SK-N-SH treated with all-trans-retinoic acid at 6 μM for 48 hours (cell line): ENCODE measurements around the gene PARL.

ENCODE experiments used
- ATAC-seq: fragments of 200-7000 bp; cut with Tn5 transposase; 3 replicates; pipeline ENCODE4 v1.9.1; 2020; ENCODE audit warnings: mild to moderate bottlenecking, moderate library complexity
- ARNTL ChIP-seq: fragments of 450-650 bp; formaldehyde crosslinking; IDR thresholded peaks from 2 replicates; pipeline ENCODE4 v1.5.0; 2020; ENCODE audit warnings: low read depth, mild to moderate bottlenecking, moderate library complexity, borderline replicate concordance
- BACH2 ChIP-seq: fragments of 250-450 bp; sonication (Bioruptor Pico); IDR thresholded peaks from 2 replicates; pipeline ENCODE4 v1.9.0; 2021; ENCODE audit warnings: mild to moderate bottlenecking, borderline replicate concordance
- CSDC2 ChIP-seq: fragments of 250-450 bp; sonication (Bioruptor Pico); IDR thresholded peaks from 2 replicates; pipeline ENCODE4 v1.5.0; 2020; ENCODE audit warnings: mild to moderate bottlenecking, moderate library complexity
- ESRRG ChIP-seq: fragments of 250-450 bp; sonication (Bioruptor Pico); IDR thresholded peaks from 2 replicates; pipeline ENCODE4 v1.6.1; 2021; ENCODE audit warnings: mild to moderate bottlenecking
- GLIS3 ChIP-seq: fragments of 250-450 bp; sonication (Bioruptor Pico); IDR thresholded peaks from 2 replicates; pipeline ENCODE4 v1.5.0; 2020; ENCODE audit warnings: mild to moderate bottlenecking, moderate library complexity
- ISL1 ChIP-seq: fragments of 250-450 bp; sonication (Bioruptor Pico); IDR thresholded peaks from 2 replicates; pipeline ENCODE4 v2.1.2; 2022; ENCODE audit warnings: mild to moderate bottlenecking, moderate library complexity
- OSR1 ChIP-seq: fragments of 250-450 bp; sonication (Bioruptor Pico); IDR thresholded peaks from 2 replicates; pipeline ENCODE4 v1.8.0; 2022; ENCODE audit warnings: moderate library complexity, mild to moderate bottlenecking, inconsistent platforms
- PPARA ChIP-seq: fragments of 250-450 bp; sonication (Bioruptor Pico); IDR thresholded peaks from 2 replicates; pipeline ENCODE4 v1.5.0; 2020; ENCODE audit warnings: mild to moderate bottlenecking, borderline replicate concordance
- SNAI2 ChIP-seq: fragments of 250-450 bp; sonication (Bioruptor Pico); IDR thresholded peaks from 2 replicates; pipeline ENCODE4 v1.5.0; 2020; ENCODE audit warnings: mild to moderate bottlenecking, moderate library complexity
- TCF4 ChIP-seq: fragments of 250-450 bp; sonication (Bioruptor Pico); IDR thresholded peaks from 2 replicates; pipeline ENCODE4 v1.8.0; 2021; ENCODE audit warnings: mild to moderate bottlenecking, moderate library complexity, borderline replicate concordance
- TOX ChIP-seq: fragments of 250-450 bp; sonication (Bioruptor Pico); IDR thresholded peaks from 2 replicates; pipeline ENCODE4 v1.8.0; 2021; ENCODE audit warnings: mild to moderate bottlenecking, moderate library complexity, borderline replicate concordance
- ZFP3 ChIP-seq: fragments of 250-450 bp; sonication (Bioruptor Pico); IDR thresholded peaks from 2 replicates; pipeline ENCODE4 v1.5.0; 2020; ENCODE audit warnings: mild to moderate bottlenecking, moderate library complexity
- ZFP30 ChIP-seq: fragments of 450-650 bp; formaldehyde crosslinking; IDR thresholded peaks from 2 replicates; pipeline ENCODE4 v1.5.0; 2022; ENCODE audit warnings: mild to moderate bottlenecking, moderate library complexity
- ZNF565 ChIP-seq: fragments of 450-650 bp; formaldehyde crosslinking; conservative IDR thresholded peaks from 2 replicates; pipeline ENCODE4 v1.5.0; 2020; ENCODE audit warnings: low read depth, mild to moderate bottlenecking, moderate library complexity
- ZNF70 ChIP-seq: fragments of 450-650 bp; formaldehyde crosslinking; IDR thresholded peaks from 2 replicates; pipeline ENCODE4 v1.5.0; 2020; ENCODE audit warnings: mild to moderate bottlenecking, moderate library complexity
- TF ChIP-seq, protein P1 (sequence below): fragments of 250-450 bp; sonication (Bioruptor Pico); IDR thresholded peaks from 2 replicates; pipeline ENCODE4 v1.5.1; 2020; ENCODE audit warnings: low read depth, mild to moderate bottlenecking, moderate library complexity
- TF ChIP-seq, protein P2 (sequence below): fragments of 250-450 bp; sonication (Bioruptor Pico); IDR thresholded peaks from 2 replicates; pipeline ENCODE4 v1.8.0; 2020; ENCODE audit warnings: mild to moderate bottlenecking, moderate library complexity, borderline replicate concordance
- TF ChIP-seq, protein P3 (sequence below): fragments of 250-450 bp; sonication (Bioruptor Pico); IDR thresholded peaks from 2 replicates; pipeline ENCODE4 v1.5.1; 2021; ENCODE audit warnings: mild to moderate bottlenecking, moderate library complexity

PARL gene

DNA sequence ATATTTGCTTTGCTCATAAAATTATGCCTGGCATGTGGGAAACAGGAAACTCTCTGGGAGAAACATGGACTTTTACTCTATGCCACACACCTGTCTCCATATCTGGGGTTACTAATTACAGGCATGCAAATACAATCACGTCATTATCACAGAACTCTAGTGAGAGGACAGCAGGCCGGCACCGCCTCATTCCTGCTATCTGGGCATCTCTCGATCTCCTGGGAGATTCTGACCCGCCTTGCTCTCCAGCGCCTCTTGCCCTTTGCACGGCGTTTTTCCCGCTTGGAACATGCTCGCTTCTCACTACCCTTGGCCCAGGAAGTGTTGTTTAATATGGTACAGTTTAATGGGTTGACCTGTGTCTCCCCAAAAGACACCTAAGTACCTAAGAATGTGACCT lies 45.4 kb upstream of the PARL start (continued):
- TF ChIP-seq, protein P1, sequence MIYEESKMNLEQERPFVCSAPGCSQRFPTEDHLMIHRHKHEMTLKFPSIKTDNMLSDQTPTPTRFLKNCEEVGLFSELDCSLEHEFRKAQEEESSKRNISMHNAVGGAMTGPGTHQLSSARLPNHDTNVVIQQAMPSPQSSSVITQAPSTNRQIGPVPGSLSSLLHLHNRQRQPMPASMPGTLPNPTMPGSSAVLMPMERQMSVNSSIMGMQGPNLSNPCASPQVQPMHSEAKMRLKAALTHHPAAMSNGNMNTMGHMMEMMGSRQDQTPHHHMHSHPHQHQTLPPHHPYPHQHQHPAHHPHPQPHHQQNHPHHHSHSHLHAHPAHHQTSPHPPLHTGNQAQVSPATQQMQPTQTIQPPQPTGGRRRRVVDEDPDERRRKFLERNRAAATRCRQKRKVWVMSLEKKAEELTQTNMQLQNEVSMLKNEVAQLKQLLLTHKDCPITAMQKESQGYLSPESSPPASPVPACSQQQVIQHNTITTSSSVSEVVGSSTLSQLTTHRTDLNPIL (CRISPR knock-in tag) = no peak

DNA sequence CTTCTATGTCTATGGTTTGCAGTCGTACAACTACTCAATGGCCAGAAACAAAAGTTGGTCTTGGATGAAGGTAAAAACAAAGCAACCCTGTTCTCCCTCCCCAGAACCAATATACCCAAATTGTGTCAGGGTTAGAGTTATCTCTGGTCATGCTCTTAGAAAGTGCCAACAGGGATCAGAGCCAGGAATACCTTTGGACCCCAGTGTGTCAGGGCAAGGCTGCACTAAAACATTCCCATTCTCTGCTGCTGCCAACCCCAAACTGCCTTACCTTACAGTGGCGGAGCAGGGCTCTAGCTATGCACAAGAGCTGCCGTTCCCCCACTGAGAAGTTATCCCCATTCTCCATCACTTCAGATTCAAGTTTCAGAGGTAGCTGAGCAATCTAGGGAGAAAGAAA lies 42.4 kb upstream of the PARL start:
- ATAC-seq = no peak
- TF ChIP-seq ARNTL = no peak
- TF ChIP-seq TOX (CRISPR knock-in tag) = no peak

DNA sequence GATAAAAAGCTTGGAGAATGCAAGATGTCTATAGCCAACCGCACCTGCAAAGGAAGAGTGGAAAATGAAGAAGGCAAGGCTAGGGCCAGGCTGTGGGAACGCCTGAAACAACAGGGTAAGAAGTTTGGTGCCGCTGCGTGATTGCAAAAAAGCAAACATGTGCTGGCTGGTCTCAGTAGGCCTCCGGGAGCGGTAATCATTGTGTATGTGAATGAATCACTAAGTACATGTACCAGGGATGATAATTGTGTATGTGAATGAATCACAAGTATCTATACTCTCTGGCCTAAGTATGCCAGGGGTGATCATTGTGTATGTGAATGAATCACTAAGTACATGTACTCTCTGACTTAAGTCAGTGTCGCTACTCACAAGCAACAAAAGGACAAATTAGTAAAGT lies 40.3 kb upstream of the PARL start:
- TF ChIP-seq ARNTL (no peak), OSR1 (CRISPR knock-in tag) (no peak), GLIS3 (CRISPR knock-in tag) (no peak), TCF4 (CRISPR knock-in tag) (no peak), CSDC2 (CRISPR knock-in tag) (no peak), ZFP3 (CRISPR knock-in tag) (no peak), SNAI2 (CRISPR knock-in tag) (no peak), ZNF70 (no peak), PPARA (CRISPR knock-in tag) (no peak)
- TF ChIP-seq, protein P2, sequence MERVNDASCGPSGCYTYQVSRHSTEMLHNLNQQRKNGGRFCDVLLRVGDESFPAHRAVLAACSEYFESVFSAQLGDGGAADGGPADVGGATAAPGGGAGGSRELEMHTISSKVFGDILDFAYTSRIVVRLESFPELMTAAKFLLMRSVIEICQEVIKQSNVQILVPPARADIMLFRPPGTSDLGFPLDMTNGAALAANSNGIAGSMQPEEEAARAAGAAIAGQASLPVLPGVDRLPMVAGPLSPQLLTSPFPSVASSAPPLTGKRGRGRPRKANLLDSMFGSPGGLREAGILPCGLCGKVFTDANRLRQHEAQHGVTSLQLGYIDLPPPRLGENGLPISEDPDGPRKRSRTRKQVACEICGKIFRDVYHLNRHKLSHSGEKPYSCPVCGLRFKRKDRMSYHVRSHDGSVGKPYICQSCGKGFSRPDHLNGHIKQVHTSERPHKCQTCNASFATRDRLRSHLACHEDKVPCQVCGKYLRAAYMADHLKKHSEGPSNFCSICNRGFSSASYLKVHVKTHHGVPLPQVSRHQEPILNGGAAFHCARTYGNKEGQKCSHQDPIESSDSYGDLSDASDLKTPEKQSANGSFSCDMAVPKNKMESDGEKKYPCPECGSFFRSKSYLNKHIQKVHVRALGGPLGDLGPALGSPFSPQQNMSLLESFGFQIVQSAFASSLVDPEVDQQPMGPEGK (CRISPR knock-in tag) = no peak
- TF ChIP-seq, protein P3, sequence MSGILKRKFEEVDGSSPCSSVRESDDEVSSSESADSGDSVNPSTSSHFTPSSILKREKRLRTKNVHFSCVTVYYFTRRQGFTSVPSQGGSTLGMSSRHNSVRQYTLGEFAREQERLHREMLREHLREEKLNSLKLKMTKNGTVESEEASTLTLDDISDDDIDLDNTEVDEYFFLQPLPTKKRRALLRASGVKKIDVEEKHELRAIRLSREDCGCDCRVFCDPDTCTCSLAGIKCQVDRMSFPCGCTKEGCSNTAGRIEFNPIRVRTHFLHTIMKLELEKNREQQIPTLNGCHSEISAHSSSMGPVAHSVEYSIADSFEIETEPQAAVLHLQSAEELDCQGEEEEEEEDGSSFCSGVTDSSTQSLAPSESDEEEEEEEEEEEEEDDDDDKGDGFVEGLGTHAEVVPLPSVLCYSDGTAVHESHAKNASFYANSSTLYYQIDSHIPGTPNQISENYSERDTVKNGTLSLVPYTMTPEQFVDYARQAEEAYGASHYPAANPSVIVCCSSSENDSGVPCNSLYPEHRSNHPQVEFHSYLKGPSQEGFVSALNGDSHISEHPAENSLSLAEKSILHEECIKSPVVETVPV = no peak
- no peak for ATAC-seq

DNA sequence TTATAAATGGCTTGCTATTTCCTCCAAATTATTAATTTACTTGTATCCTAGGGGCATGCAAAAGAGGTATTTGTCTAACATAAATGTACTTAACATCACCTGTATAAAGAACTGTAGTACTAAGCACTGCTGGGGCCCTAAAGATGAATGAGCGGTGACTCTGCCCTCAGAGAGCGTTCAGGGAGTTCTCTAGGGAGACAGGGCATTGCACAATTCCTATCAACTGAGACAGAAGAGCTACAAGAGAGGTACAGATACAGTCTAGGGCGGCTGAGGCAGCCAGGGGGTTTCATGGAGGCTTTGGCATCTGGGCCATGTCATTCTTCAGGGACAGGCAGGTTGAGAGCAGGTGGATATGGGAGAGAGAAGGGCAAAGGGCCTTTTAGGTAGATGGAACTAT lies 39.9 kb upstream of the PARL start:
- no peak for ATAC-seq
- no peak for TF ChIP-seq ZFP3 (CRISPR knock-in tag)
- TF ChIP-seq, protein P3 = no peak
- TF ChIP-seq ZFP30 (CRISPR knock-in tag) = no peak
- no peak for TF ChIP-seq OSR1 (CRISPR knock-in tag)
- no peak for TF ChIP-seq ZNF565 (CRISPR knock-in tag)
- TF ChIP-seq, protein P2 (CRISPR knock-in tag) = no peak
- no peak for TF ChIP-seq BACH2 (CRISPR knock-in tag)
- TF ChIP-seq SNAI2 (CRISPR knock-in tag) = no peak
- TF ChIP-seq GLIS3 (CRISPR knock-in tag) = no peak

DNA sequence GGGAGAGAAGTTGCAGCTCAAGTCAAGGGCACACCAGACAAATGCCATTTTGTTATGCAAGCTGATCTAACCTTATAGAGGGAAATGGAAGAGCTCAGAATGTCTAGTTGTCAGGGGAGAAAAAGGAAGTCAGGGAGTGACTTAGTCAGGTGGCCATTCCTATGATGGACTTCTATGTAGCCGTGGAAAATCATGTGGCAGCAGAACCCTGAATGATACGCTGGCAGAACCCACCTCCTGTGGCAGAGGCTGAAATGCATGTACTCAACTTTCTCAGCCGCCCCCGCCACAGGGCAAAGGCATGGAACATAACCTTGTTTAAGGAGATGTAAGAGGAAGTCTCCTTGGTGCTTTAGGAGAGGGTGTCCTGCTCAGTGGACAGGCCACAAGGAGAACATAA lies 37.7 kb upstream of the PARL start:
- TF ChIP-seq ZFP30 (CRISPR knock-in tag) (no peak), ESRRG (CRISPR knock-in tag) (no peak), CSDC2 (CRISPR knock-in tag) (no peak), ISL1 (no peak), GLIS3 (CRISPR knock-in tag) (no peak)
- TF ChIP-seq, all 23 proteins: peak for 0
- no peak for ATAC-seq
